SK-N-MC (cell line): ENCODE measurements around the gene NDUFA6.
"Not testable (repeated sequence)": the region's sequence is repeated elsewhere in the genome, so short reads cannot be mapped to it uniquely, and the experiment has no call there.

Experiments
- DNase-seq: peaks from one replicate; pipeline ENCODE4 v3.0.0-alpha.2; 2011; ENCODE audit warnings: low read depth, low spot score
- H3K27ac ChIP-seq: fragments of 200-600 bp; sonication (generic); 2 replicates; pipeline ENCODE4 v1.5.1; 2016; ENCODE audit warnings: mixed run types
- H3K36me3 ChIP-seq: fragments of 200-600 bp; sonication (generic); 2 replicates; pipeline ENCODE4 v1.6.1; 2017; ENCODE audit warnings: antibody characterized with exemption, low read length, mixed read lengths; ENCODE audit not compliant: insufficient read depth
- H3K4me3 ChIP-seq: fragments of 200-600 bp; sonication (generic); 2 replicates; pipeline ENCODE4 v1.5.1; 2016
- H3K9ac ChIP-seq: fragments of 200-600 bp; sonication (generic); 2 replicates; pipeline ENCODE4 v1.8.0; 2017; ENCODE audit warnings: mixed run types, mixed read lengths; ENCODE audit not compliant: insufficient read length
- H3K9me3 ChIP-seq: fragments of 200-600 bp; sonication (generic); 2 replicates; pipeline ENCODE4 v1.6.1; 2017; ENCODE audit warnings: low read depth, mild to moderate bottlenecking, antibody characterized with exemption, low read length, moderate library complexity, mixed read lengths
- EZH2 ChIP-seq: fragments of 200-600 bp; sonication (generic); IDR thresholded peaks from one replicate; pipeline ENCODE4 v1.6.1; 2017; ENCODE audit warnings: antibody characterized with exemption
- FOXP2 ChIP-seq: optimal IDR thresholded peaks from 2 replicates; pipeline ENCODE3; 2011; ENCODE audit warnings: mild to moderate bottlenecking, moderate library complexity; ENCODE audit not compliant: insufficient read depth; ENCODE audit errors: extremely low read length, control extremely low read depth
- POLR2AphosphoS5 ChIP-seq: IDR thresholded peaks from 2 replicates; pipeline ENCODE4 v1.6.1; 2012; ENCODE audit warnings: mild to moderate bottlenecking, low read depth, low read length, borderline replicate concordance

Gene NDUFA6

GRCh38 chr22:42073621-42074041 is 16.9 kb downstream of the NDUFA6 start:
- H3K9ac ChIP-seq, result no peak overlapping the region
- H3K36me3 ChIP-seq, result no peaks in the 10 kb centered on the region
- DNase-seq, result no peak
- H3K4me3 ChIP-seq, result no peak overlapping the region
- no peaks in the 10 kb centered on the region for H3K9me3 ChIP-seq
- H3K27ac ChIP-seq, result no peak overlapping the region
- no peak for TF ChIP-seq FOXP2
- no peak for TF ChIP-seq POLR2AphosphoS5
- no peak for TF ChIP-seq EZH2

- Histone ChIP-seq H3K9me3 (no peaks in the 10 kb centered on the region), H3K4me3 (no peak overlapping the region), H3K36me3 (no peaks in the 10 kb centered on the region), H3K9ac (no peak overlapping the region), H3K27ac (no peak overlapping the region)
- TF ChIP-seq EZH2, result no peak
- no peak for TF ChIP-seq POLR2AphosphoS5
- TF ChIP-seq FOXP2, result no peak
- no peak for DNase-seq
These were observed 17.8 kb downstream of the NDUFA6 start for GRCh38 chr22:42072606-42073330.

GRCh38 chr22:42071508-42071907 is 19.1 kb downstream of the NDUFA6 start:
- peak overlapping the region; percentile 94 for H3K4me3 ChIP-seq
- H3K36me3 ChIP-seq, H3K9me3 ChIP-seq, DNase-seq: not testable (repeated sequence)
- H3K27ac ChIP-seq, result peak overlapping the region; percentile 78; the same call in 1 of the 2 replicates
- H3K9ac ChIP-seq, result peak overlapping the region; percentile 88

- H3K9ac ChIP-seq, result peak within 1 kb of the TSS; percentile 88
- no peaks in the 10 kb centered on the region for H3K9me3 ChIP-seq
- peak; percentile 96 for TF ChIP-seq POLR2AphosphoS5
- TF ChIP-seq FOXP2, result no peak
- peak; percentile 72 for DNase-seq
- peak within 1 kb of the TSS; percentile 94 for H3K4me3 ChIP-seq
- peak within 1 kb of the TSS; percentile 78; the same call in 1 of the 2 replicates for H3K27ac ChIP-seq
- no peaks in the 10 kb centered on the region for H3K36me3 ChIP-seq
These were observed 19.8 kb downstream of the NDUFA6 start, which contains the start of gene NAGA for GRCh38 chr22:42070517-42071422. NAGA (minus strand) TSS chr22:42070812; CDS start chr22:42070297, 515 bp downstream.

- no peaks in the 10 kb centered on the region for H3K36me3 ChIP-seq
- TF ChIP-seq POLR2AphosphoS5, result no peak
- TF ChIP-seq FOXP2, result no peak
- TF ChIP-seq EZH2, result no peak
- no peak overlapping the region for H3K27ac ChIP-seq
- no peaks in the 10 kb centered on the region for H3K9me3 ChIP-seq
- H3K9ac ChIP-seq, result peak overlapping the region; percentile 88
- no peak for DNase-seq
- peak overlapping the region; percentile 94 for H3K4me3 ChIP-seq
These were observed 20.6 kb downstream of the NDUFA6 start for GRCh38 chr22:42069801-42070516.

- DNase-seq, result no peak
- H3K4me3 ChIP-seq, result no peak overlapping the region
- no peaks in the 10 kb centered on the region for H3K9me3 ChIP-seq
- H3K36me3 ChIP-seq, result no peaks in the 10 kb centered on the region
- H3K9ac ChIP-seq, result no peak overlapping the region
- TF ChIP-seq EZH2, result no peak
- no peak for TF ChIP-seq FOXP2
- no peak for TF ChIP-seq POLR2AphosphoS5
- H3K27ac ChIP-seq, result no peak overlapping the region
These were observed 22.3 kb downstream of the NDUFA6 start for GRCh38 chr22:42068291-42068690.

GRCh38 chr22:42067671-42068251 is 22.8 kb downstream of the NDUFA6 start:
- no peak for DNase-seq
- Histone ChIP-seq H3K9me3 (no peaks in the 10 kb centered on the region), H3K27ac (no peak overlapping the region), H3K9ac (no peak overlapping the region), H3K36me3 (no peaks in the 10 kb centered on the region), H3K4me3 (no peak overlapping the region)
- TF ChIP-seq EZH2 (no peak), FOXP2 (no peak), POLR2AphosphoS5 (no peak)

- no peak overlapping the region for H3K4me3 ChIP-seq
These were observed 23.6 kb downstream of the NDUFA6 start for GRCh38 chr22:42066937-42067336.

More at GRCh38 chr22:42066937-42067336, 23.6 kb downstream of the NDUFA6 start:
- H3K36me3 ChIP-seq, result no peaks in the 10 kb centered on the region
- TF ChIP-seq EZH2, result no peak
- no peak for TF ChIP-seq FOXP2
- no peak for TF ChIP-seq POLR2AphosphoS5
- no peak for DNase-seq
- H3K27ac ChIP-seq, result no peak overlapping the region
- no peaks in the 10 kb centered on the region for H3K9me3 ChIP-seq
- H3K9ac ChIP-seq, result no peak overlapping the region
